SK-N-MC (cell line): ENCODE data around the gene FADS1.

Source experiments
- DNase-seq: peaks from one replicate; pipeline ENCODE4 v3.0.0-alpha.2; 2011; ENCODE audit warnings: low read depth, low spot score
- H3K27ac ChIP-seq: fragments of 200-600 bp; sonication (generic); 2 replicates; pipeline ENCODE4 v1.5.1; 2016; ENCODE audit warnings: mixed run types
- H3K36me3 ChIP-seq: fragments of 200-600 bp; sonication (generic); 2 replicates; pipeline ENCODE4 v1.6.1; 2017; ENCODE audit warnings: antibody characterized with exemption, low read length, mixed read lengths; ENCODE audit not compliant: insufficient read depth
- H3K4me3 ChIP-seq: fragments of 200-600 bp; sonication (generic); 2 replicates; pipeline ENCODE4 v1.5.1; 2016
- H3K9ac ChIP-seq: fragments of 200-600 bp; sonication (generic); 2 replicates; pipeline ENCODE4 v1.8.0; 2017; ENCODE audit warnings: mixed run types, mixed read lengths; ENCODE audit not compliant: insufficient read length
- H3K9me3 ChIP-seq: fragments of 200-600 bp; sonication (generic); 2 replicates; pipeline ENCODE4 v1.6.1; 2017; ENCODE audit warnings: low read depth, mild to moderate bottlenecking, antibody characterized with exemption, low read length, moderate library complexity, mixed read lengths
- EZH2 ChIP-seq: fragments of 200-600 bp; sonication (generic); IDR thresholded peaks from one replicate; pipeline ENCODE4 v1.6.1; 2017; ENCODE audit warnings: antibody characterized with exemption
- FOXP2 ChIP-seq: optimal IDR thresholded peaks from 2 replicates; pipeline ENCODE3; 2011; ENCODE audit warnings: mild to moderate bottlenecking, moderate library complexity; ENCODE audit not compliant: insufficient read depth; ENCODE audit errors: extremely low read length, control extremely low read depth
- POLR2AphosphoS5 ChIP-seq: IDR thresholded peaks from 2 replicates; pipeline ENCODE4 v1.6.1; 2012; ENCODE audit warnings: mild to moderate bottlenecking, low read depth, low read length, borderline replicate concordance

Gene FADS1

GRCh38 chr11:61779666-61780525 lies 36.9 kb downstream of the FADS1 start:
- TF ChIP-seq POLR2AphosphoS5 (no peak), FOXP2 (no peak), EZH2 (no peak)
- no peak for DNase-seq
- H3K9me3 ChIP-seq: no peaks in the 10 kb centered on the region
- H3K4me3 ChIP-seq: no peak overlapping the region
- H3K27ac ChIP-seq: no peak overlapping the region
- peaks cover 3% of the 10 kb centered on the region; the same call in 1 of the 2 replicates for H3K36me3 ChIP-seq
- no peak overlapping the region for H3K9ac ChIP-seq

GRCh38 chr11:61778920-61779650 lies 37.7 kb downstream of the FADS1 start:
- TF ChIP-seq POLR2AphosphoS5: no peak
- no peak for TF ChIP-seq FOXP2
- no peak for TF ChIP-seq EZH2
- Histone ChIP-seq H3K9ac (no peak overlapping the region), H3K27ac (no peak overlapping the region), H3K9me3 (no peaks in the 10 kb centered on the region), H3K4me3 (no peak overlapping the region), H3K36me3 (no peaks in the 10 kb centered on the region)
- DNase-seq: no peak

GRCh38 chr11:61778357-61778886 lies 38.4 kb downstream of the FADS1 start:
- Histone ChIP-seq H3K36me3 (no peaks in the 10 kb centered on the region), H3K9me3 (no peaks in the 10 kb centered on the region), H3K9ac (no peak overlapping the region), H3K27ac (no peak overlapping the region), H3K4me3 (no peak overlapping the region)
- TF ChIP-seq FOXP2: no peak
- no peak for TF ChIP-seq POLR2AphosphoS5
- DNase-seq: no peak

- TF ChIP-seq POLR2AphosphoS5 (no peak), EZH2 (no peak), FOXP2 (no peak)
- DNase-seq: no peak
- H3K27ac ChIP-seq: no peak overlapping the region
- no peak overlapping the region for H3K9ac ChIP-seq
- H3K4me3 ChIP-seq: no peak overlapping the region
- H3K36me3 ChIP-seq: no peaks in the 10 kb centered on the region
- H3K9me3 ChIP-seq: no peaks in the 10 kb centered on the region
These were observed 39.3 kb downstream of the FADS1 start for GRCh38 chr11:61777234-61778090.

GRCh38 chr11:61776561-61777075 lies 40.2 kb downstream of the FADS1 start:
- no peak overlapping the region for H3K9ac ChIP-seq
- no peak for DNase-seq
- no peaks in the 10 kb centered on the region for H3K36me3 ChIP-seq
- no peak overlapping the region for H3K4me3 ChIP-seq
- no peak overlapping the region for H3K27ac ChIP-seq
- H3K9me3 ChIP-seq: no peaks in the 10 kb centered on the region
- TF ChIP-seq POLR2AphosphoS5 (no peak), FOXP2 (no peak), EZH2 (no peak)

GRCh38 chr11:61775606-61776554 lies 40.9 kb downstream of the FADS1 start:
- Histone ChIP-seq H3K36me3 (no peaks in the 10 kb centered on the region), H3K27ac (no peak overlapping the region), H3K9me3 (no peaks in the 10 kb centered on the region), H3K4me3 (no peak overlapping the region), H3K9ac (no peak overlapping the region)
- TF ChIP-seq FOXP2: no peak
- no peak for TF ChIP-seq POLR2AphosphoS5
- TF ChIP-seq EZH2: no peak
- DNase-seq: no peak

GRCh38 chr11:61775106-61775505 lies 41.7 kb downstream of the FADS1 start:
- H3K9me3 ChIP-seq: no peaks in the 10 kb centered on the region
- no peak overlapping the region for H3K4me3 ChIP-seq
- no peaks in the 10 kb centered on the region for H3K36me3 ChIP-seq
- no peak for DNase-seq
- H3K27ac ChIP-seq: no peak overlapping the region
- H3K9ac ChIP-seq: no peak overlapping the region
- TF ChIP-seq EZH2 (no peak), FOXP2 (no peak), POLR2AphosphoS5 (no peak)
